KMS-11 (cell line): ENCODE measurements around the gene GDA.

Source experiments
- H2AFZ ChIP-seq: fragments of 200-600 bp; sonication (generic); 2 replicates; pipeline ENCODE4 v1.6.1; 2016; ENCODE audit warnings: antibody characterized with exemption, mixed run types, low read depth
- H3K27ac ChIP-seq: fragments of 200-600 bp; sonication (generic); 2 replicates; pipeline ENCODE4 v1.6.1; 2016; ENCODE audit warnings: mild to moderate bottlenecking, mixed run types
- H3K27me3 ChIP-seq: fragments of 200-600 bp; sonication (generic); 2 replicates; pipeline ENCODE4 v1.6.1; 2017; ENCODE audit warnings: mild to moderate bottlenecking, low read depth, mixed run types, moderate library complexity; ENCODE audit not compliant: insufficient read depth
- H3K36me3 ChIP-seq: fragments of 200-600 bp; sonication (generic); 2 replicates; pipeline ENCODE4 v1.6.1; 2017; ENCODE audit warnings: mild to moderate bottlenecking, mixed run types; ENCODE audit not compliant: insufficient read depth
- H3K4me1 ChIP-seq: fragments of 200-600 bp; sonication (generic); 2 replicates; pipeline ENCODE4 v1.6.1; 2016; ENCODE audit warnings: mild to moderate bottlenecking, low read depth, mixed run types; ENCODE audit not compliant: poor library complexity, severe bottlenecking
- H3K4me2 ChIP-seq: fragments of 200-600 bp; sonication (generic); 2 replicates; pipeline ENCODE4 v1.7.0; 2016; ENCODE audit warnings: mild to moderate bottlenecking, mixed run types
- H3K4me3 ChIP-seq: fragments of 200-600 bp; sonication (generic); IDR thresholded peaks from 2 replicates; pipeline ENCODE4 v1.6.1; 2017; ENCODE audit warnings: low read depth, low read length, mixed read lengths; ENCODE audit not compliant: insufficient read depth
- H3K79me2 ChIP-seq: fragments of 200-600 bp; sonication (generic); 2 replicates; pipeline ENCODE4 v1.6.1; 2016; ENCODE audit warnings: low read depth, mixed run types; ENCODE audit not compliant: insufficient read depth
- H3K9ac ChIP-seq: fragments of 200-600 bp; sonication (generic); 2 replicates; pipeline ENCODE4 v1.6.1; 2016; ENCODE audit warnings: mild to moderate bottlenecking, mixed run types
- H4K20me1 ChIP-seq: fragments of 200-600 bp; sonication (generic); 2 replicates; pipeline ENCODE4 v1.6.1; 2016; ENCODE audit warnings: mild to moderate bottlenecking, mixed run types; ENCODE audit not compliant: insufficient read depth
- TF ChIP-seq, protein P1 (sequence below): fragments of 200-600 bp; sonication (generic); conservative IDR thresholded peaks from 2 replicates; pipeline ENCODE4 v1.6.1; 2017; ENCODE audit warnings: low read depth, mild to moderate bottlenecking, antibody characterized with exemption, low read length, moderate library complexity, mixed read lengths

GDA gene

DNA sequence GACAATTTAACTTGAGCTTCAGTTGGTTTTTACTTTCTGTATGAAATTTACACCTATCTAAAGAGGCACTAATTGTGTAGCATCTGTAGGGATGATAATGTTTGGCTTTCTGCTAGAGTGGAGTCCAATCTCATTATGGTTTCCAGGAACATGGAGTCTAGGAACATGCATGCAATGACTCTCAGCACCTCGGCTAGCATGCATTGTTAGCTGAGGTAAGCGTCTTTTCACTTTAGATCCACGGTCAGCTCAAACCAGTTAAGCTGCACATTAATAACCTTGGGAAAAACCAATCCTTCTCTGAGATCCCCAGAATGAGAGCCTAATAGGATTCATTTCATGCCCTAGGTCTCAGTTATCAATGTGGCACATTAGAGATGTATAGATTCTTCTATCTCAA lies 7.8 kb upstream of the GDA start:
- H3K9ac ChIP-seq = no peak overlapping the region
- no peaks in the 10 kb centered on the region for H3K27me3 ChIP-seq
- no peaks in the 10 kb centered on the region for H4K20me1 ChIP-seq
- TF ChIP-seq, protein P1, sequence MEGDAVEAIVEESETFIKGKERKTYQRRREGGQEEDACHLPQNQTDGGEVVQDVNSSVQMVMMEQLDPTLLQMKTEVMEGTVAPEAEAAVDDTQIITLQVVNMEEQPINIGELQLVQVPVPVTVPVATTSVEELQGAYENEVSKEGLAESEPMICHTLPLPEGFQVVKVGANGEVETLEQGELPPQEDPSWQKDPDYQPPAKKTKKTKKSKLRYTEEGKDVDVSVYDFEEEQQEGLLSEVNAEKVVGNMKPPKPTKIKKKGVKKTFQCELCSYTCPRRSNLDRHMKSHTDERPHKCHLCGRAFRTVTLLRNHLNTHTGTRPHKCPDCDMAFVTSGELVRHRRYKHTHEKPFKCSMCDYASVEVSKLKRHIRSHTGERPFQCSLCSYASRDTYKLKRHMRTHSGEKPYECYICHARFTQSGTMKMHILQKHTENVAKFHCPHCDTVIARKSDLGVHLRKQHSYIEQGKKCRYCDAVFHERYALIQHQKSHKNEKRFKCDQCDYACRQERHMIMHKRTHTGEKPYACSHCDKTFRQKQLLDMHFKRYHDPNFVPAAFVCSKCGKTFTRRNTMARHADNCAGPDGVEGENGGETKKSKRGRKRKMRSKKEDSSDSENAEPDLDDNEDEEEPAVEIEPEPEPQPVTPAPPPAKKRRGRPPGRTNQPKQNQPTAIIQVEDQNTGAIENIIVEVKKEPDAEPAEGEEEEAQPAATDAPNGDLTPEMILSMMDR = no peak
- H3K4me1 ChIP-seq = no peaks in the 10 kb centered on the region
- H2AFZ ChIP-seq = no peak overlapping the region
- no peak overlapping the region for H3K4me3 ChIP-seq
- no peaks in the 10 kb centered on the region for H3K79me2 ChIP-seq
- no peak overlapping the region for H3K27ac ChIP-seq
- no peak overlapping the region for H3K4me2 ChIP-seq
- no peaks in the 10 kb centered on the region for H3K36me3 ChIP-seq

DNA sequence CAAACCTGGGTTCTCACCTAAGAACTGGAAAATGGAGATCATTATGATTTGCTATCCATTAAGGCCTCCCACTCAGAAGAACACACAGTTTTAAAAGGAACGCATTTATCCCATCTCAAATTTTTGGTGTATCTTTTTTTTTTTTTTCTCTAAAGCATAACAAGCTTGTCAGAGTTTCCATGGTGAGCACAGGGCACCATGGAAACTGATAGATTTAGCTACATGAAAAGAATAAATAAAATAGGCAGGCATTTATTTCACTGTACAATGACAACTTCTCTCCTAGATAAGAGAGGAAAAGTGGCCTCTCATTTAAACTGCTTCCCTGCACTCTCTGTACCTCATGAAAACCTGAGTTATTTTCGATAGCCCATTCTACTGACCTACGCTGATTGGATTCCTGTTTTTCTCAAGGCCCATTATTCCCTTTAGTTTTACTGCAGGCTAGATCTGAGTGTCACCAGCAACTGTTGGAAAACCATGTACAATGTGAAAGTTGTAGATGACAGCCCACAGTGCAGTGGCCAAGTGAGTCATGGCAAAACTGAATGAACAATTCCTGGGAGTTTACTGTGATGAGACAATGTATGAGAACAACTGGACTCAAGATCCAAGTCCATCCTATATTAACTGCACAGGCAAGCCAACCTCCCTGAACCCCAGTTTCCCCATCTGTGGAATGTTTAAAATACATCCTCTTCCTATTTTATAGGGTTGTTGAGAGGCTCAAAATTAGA lies 4.3 kb upstream of the GDA start:
- Histone ChIP-seq H3K9ac (no peak overlapping the region), H3K27me3 (no peaks in the 10 kb centered on the region), H3K79me2 (no peaks in the 10 kb centered on the region), H3K4me2 (no peak overlapping the region), H2AFZ (no peak overlapping the region), H3K4me3 (no peak overlapping the region), H3K36me3 (no peaks in the 10 kb centered on the region), H3K27ac (no peak overlapping the region), H3K4me1 (no peaks in the 10 kb centered on the region), H4K20me1 (no peaks in the 10 kb centered on the region)
- TF ChIP-seq, protein P1 = no peak

DNA sequence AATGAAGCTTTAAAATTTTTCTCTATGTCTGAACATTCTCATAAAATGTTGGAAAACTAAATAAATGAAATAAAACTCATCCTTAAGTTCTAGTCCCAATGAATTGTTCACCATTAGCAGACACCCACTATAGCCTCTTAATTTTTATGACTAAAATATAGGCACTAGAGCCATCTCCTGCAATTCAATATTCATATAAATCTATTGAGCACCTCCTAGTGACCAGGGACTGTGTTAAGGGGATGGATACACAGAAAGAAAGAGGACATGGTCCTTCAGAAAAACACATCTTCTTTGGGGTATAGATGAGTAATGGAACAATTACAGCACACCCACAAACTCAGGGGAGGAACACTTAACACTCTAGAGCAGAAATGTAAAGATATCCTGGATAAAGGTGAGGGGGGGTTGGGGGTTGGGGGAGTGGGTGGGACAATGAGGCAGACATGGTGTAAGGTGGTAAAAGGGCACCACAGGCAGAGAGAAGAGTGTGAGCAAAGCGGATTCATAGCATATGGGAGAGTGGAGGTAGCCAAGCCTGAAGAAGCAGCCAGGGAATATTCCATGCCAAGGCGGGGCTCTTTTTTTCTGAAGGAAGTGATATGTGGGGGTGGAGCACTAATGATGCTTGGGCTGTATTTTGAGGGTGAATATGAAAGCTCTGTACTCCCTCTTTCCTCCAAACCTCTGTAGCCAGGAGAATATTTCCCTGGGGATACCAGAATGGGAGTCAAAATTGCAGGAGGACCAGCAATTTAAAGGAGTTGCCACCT lies 3.3 kb upstream of the GDA start:
- Histone ChIP-seq H3K4me1 (no peaks in the 10 kb centered on the region), H3K4me2 (no peak overlapping the region), H3K27ac (no peak overlapping the region), H3K4me3 (no peak overlapping the region), H2AFZ (no peak overlapping the region), H3K36me3 (no peaks in the 10 kb centered on the region), H4K20me1 (no peaks in the 10 kb centered on the region), H3K79me2 (no peaks in the 10 kb centered on the region), H3K27me3 (no peaks in the 10 kb centered on the region), H3K9ac (no peak overlapping the region)
- TF ChIP-seq, protein P1 = no peak

DNA sequence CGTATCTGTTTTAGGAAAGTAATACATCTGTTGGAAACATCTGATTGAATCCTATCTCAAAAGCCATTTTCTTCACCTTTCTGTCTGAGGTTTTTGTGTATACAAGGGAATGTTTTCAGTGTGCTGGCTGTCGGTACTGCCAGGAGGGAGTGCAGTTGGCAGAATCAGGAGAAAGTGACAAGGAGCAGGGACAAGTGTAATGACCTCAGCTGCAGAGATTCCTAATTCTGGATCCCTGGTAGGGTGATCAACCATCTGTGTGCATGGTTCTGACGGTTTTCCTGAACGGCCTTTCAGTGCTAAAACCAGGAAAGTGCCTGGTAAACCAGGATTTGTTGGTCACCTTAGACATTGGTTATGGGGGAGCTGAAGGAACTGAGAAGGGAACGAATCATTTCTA lies 1.6 kb upstream of the GDA start:
- Histone ChIP-seq H3K36me3 (no peaks in the 10 kb centered on the region), H3K79me2 (no peaks in the 10 kb centered on the region), H3K4me1 (no peaks in the 10 kb centered on the region), H4K20me1 (no peaks in the 10 kb centered on the region), H3K27ac (no peak overlapping the region), H2AFZ (no peak overlapping the region), H3K9ac (no peak overlapping the region), H3K4me2 (no peak overlapping the region), H3K27me3 (no peaks in the 10 kb centered on the region), H3K4me3 (no peak overlapping the region)
- TF ChIP-seq, protein P1 = no peak
